Epithelial cell of prostate (primary cell): ENCODE measurements around the gene SMPD3.
A peak's percentile ranks its signal among the peaks of the same experiment; 100 is the strongest.

ENCODE experiments used
- DNase-seq: peaks from one replicate; pipeline ENCODE4 v3.0.0-alpha.2; 2011; ENCODE audit warnings: low read depth, low spot score
- H3K27ac ChIP-seq: fragments of 450-650 bp; 2 replicates; pipeline ENCODE4 v1.5.1; 2017; ENCODE audit warnings: mild to moderate bottlenecking

SMPD3 gene

DNA sequence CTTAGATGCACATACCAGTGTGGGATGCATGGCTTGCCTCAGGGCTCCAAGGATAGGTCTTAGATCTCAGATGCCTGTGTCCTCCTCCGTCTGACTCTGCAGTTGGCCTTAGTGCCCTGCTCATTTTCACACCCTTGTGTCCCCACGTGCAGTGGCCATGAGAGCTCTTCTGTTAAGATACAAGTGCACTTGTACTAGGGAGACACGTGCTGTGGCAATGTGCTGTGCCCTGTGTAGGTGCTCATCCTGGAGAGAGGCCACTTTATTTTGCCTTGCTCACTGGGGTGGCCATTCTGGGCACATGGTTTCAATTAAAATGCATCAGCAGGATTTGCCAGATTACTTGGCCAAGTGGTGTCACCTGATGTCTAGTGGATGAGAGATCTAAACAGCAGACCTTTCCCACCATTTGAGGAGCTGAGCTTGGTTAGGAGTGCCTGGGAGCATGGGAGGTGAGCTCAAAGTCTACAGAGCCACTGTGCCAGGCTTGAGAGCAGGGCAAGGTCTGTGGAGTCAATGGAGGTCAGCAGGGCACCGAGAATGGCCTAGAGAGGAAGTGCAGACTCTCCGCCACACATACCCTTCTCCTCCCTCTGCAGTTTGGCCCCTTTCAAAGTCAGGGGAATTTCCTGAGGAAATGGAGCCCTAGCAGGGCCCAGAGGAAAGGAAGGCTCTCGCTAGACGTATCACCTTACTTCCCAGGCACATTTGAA lies 25.2 kb upstream of the SMPD3 start:
- DNase-seq: no peak

DNA sequence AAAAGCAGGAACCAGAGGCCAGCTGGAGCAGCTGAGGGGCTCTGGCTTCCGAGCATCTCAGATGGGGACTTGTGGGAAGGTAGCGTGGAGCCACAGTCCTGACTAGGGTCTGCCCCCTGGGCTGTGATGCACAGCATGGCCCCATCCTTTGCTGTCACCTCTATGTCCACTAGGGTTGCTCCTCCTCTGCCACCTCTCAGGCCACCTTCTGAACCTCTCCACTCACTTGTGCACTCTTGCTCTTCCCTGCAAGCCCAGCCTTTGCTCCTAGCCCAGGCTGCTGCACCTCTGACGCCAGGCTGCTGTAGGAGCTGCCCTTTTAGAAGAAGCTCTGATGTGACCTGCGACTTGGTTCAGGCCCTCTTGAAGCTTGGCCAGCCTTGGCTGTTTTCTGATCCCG lies 24.3 kb upstream of the SMPD3 start:
- DNase-seq: no peak
- H3K27ac ChIP-seq: no peak overlapping the region

More for the DNA sequence above, 25.2 kb upstream of the SMPD3 start:
- H3K27ac ChIP-seq: no peak overlapping the region

DNA sequence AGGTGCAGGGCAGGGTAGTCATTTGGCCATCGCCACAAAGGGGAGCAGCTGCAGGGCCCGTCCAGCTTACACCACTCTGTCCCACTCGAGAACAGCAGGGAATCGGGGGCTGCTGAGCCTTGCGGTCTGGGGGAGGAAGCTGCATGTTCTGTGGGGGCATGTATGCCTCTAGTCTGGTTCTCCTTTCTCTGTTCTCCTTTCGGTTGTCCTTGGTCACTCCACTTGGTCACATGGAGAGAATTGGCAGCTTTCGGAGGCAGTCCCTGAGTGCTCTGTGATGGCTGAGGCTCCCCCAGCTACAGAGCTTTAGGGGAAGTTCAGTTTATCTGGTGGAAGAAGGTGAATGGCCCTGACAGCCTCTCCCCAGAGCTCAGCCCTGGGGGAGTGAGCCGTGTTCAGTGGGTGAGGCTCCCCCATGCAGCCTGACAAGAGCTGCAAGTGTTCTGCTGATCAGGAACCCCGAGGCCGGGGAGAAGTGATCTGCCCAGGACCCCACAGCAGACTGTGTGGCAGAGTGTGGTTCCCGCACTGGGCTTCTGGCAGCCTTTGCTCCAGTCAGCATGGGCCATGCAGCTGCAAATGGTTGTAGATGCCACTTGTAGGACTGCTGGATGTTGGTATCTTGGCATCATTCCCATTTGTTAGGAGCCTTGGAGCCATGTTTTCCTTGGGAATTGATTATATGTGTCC lies 22.3 kb upstream of the SMPD3 start:
- DNase-seq: no peak
- H3K27ac ChIP-seq: no peak overlapping the region

DNA sequence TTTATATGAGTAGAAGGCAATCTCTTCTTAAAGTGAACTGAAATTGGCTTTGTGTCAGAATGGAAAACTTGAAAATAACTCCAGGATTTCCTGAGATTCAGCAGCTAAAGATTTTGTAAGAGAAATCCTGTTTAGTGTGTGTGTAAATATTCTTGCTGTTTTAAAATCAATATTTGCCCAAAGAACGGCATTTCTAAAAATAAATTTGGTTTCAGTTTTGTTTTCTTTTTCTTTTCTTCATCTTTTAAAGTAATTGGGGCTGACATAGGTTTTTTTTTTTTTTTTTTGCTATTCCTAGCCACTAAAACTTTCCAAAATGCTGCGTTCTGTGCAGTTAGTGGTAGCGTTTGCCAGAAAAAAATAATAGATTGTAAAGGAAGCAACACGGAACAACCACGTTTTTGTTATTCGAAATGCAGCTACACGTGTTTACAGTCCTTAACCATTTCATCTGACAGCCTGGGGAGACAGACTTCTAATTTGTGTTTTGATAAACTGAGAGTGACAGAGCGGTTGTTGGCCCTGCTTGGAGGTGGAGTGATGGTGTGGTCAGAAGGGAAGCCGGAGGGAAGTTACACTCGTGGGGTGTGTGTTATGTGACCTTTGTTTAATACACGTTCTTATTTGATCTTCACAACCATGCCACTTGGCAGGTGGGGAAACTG lies 21.6 kb upstream of the SMPD3 start:
- DNase-seq: no peak
- no peak overlapping the region for H3K27ac ChIP-seq

DNA sequence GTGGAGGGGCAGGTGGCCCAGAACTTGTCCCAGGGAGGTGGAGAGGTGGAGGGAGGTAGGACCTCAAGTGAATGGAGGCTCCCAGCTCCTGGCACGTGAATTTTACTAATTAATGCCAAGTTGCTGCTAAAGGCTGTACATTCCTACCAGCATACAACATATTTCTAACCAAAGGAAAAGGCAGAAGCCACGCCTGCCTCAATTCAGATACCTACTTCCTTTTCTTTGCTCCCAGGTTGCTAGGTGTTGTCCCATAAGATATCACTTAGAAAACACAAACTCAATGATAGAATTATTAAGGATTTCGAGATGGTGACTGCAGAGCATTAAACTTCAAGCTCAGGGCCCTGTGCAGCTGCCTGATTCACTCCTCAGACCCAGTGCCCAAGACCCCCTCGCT lies 20.5 kb upstream of the SMPD3 start:
- DNase-seq: no peak
- no peak overlapping the region for H3K27ac ChIP-seq

DNA sequence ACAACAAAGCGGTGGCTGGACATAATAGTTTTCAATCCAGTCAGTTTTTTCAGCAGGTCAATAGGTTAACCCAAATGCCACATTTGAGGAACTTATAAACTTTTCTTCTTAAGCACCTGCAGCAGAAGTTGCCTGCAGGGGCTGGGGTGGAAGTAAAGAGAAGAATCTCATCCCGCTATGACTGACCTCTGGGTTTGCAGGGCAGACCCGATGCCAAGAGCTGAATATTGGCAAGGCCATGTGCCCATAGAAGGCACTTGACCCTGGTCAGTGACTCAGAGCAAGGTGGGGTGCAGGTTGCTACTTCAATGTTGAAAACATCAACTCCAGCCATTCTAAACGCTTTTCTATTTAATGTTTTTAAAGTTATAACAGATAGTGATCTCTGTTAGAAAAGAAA lies 17.9 kb upstream of the SMPD3 start:
- no peak overlapping the region for H3K27ac ChIP-seq
- no peak for DNase-seq

DNA sequence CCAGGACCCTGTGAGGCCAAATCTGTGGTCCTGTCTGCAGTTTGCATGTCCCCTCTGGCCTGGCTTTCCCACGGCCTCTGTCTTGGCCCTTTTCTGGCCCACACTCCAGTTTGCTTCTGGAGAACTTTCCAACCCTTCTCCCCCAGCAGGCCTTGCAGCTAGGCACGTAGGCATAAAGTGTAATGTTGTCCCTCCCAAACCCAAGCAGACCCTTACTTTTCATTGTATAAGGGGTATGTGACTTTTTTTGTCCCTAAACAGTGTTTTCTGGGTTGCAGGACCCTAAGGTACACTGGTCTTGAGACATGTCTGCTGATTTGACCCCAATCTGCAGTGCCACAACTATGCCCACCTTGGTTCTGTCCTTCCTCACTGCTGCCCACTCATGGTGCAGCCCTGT lies 15.6 kb upstream of the SMPD3 start:
- DNase-seq: no peak
- H3K27ac ChIP-seq: no peak overlapping the region

DNA sequence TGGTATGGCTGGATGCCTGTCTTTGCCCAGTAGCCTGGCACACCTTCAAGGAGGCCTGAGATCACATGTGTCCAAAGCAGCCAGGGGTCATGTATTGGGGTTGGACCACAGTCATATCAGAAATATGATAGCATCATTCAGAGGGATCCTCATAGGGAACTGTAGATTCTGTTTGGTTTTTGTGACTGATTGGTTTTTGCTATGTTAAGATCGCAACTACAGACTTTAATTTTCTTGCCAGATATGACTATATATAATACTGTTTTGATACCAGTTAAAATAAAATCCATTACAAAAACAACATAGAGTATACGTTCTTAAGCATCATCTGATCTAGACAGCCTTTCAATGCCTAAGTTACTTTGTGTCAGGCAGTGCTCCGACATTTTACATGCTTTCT lies 11.8 kb upstream of the SMPD3 start:
- DNase-seq: no peak
- H3K27ac ChIP-seq: no peak overlapping the region

DNA sequence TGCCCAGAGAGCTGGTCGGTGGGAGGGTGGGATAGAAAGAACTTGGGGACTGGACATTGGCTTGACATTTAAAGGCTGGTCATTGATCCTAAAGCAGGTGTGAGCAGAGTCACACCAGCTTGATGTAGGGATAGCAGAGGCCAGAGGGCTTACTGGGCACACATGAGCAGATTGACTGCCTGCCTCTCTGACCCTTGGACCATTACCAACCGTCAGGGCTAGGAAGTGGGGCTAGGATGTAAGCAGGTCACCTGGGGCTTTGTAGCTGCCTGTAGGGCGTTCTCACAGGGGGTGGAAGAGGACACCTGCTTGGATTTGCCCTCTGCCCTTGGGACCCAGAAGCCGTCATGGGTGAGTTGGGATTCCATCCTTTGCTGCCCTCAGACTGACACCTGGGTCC lies 11.1 kb upstream of the SMPD3 start:
- no peak overlapping the region for H3K27ac ChIP-seq
- no peak for DNase-seq

DNA sequence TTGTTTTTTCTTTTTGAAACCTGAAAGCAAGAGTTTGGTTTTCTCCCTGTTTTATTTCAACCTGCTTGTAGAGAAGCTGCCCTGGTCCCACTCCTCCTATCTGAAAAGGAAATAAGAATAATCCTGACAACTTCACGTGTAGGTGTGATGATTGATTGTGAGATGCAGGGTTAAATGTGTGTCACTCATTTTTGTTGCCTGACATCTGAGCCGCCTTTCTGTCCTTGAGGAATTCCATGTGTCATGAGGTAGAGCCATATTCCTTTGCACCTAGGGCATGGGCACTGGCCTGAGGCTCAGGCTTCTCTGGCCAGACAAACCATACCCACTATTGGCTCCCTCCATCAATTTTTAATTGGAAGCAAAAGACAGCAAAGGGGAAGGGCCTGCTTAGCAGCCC lies 10.2 kb upstream of the SMPD3 start:
- no peak for DNase-seq
- no peak overlapping the region for H3K27ac ChIP-seq

DNA sequence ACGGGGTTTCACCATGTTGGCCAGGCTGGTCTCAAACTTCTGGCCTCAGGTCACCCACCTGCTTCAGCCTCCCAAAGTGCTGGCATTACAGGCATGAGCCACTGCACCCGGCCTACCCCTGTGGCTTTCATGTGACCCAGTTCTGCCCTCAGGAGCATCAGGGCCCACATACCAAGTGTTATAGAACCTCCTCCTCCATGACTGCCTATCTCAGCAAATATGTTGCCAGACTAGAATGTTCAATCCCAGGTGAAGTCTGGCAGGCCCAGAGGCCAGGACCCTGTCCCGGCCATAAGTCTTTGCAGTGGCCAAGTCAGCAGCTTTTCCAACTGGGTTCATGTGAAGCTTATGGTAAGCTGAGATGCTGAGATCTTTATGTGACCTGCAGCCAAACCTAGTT lies 9.8 kb upstream of the SMPD3 start:
- DNase-seq: no peak
- no peak overlapping the region for H3K27ac ChIP-seq

DNA sequence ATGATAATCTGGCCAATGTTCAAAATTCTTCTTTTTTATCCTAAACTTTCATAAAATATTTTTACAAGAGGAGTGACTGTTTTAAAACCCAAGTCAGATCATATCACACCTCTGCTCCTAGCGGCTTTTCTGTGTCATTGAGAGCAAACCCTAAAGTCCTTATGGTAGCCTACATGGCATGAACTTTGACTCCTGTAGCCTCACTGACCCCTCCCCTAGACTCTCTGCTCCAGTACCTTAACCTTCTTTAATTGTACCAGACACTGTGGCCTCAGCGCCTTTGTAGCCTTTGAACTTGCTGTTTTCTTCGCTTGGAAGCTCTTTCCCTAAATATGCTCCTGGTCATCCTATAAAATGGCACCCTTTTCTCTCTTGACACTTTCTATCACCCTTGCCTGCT lies 7.3 kb upstream of the SMPD3 start:
- no peak overlapping the region for H3K27ac ChIP-seq
- DNase-seq: no peak

DNA sequence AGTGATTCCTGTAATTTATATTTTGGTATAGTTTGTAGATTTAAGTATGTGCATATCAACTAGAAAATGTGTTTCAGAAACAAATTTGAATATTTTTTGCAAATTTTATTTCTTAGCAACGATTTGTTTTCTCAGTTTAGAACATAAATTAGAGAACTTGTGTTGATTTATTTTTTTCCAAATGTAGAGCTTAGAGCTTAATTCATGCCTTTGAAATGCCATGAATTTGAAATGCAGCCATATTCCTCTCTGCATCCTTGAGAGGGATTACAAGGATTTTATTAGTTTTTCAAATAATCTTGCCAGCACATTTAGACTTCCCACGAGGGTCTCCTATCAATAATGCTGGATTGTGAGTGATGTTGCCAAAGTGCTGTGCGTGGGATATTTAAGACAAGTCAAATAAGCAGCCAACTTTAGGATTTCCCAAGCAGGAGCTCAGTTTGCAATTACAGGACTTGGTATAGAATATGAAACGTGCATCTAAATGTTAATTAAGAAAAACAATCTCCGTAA lies 6.7 kb upstream of the SMPD3 start:
- H3K27ac ChIP-seq: no peak overlapping the region
- no peak for DNase-seq

DNA sequence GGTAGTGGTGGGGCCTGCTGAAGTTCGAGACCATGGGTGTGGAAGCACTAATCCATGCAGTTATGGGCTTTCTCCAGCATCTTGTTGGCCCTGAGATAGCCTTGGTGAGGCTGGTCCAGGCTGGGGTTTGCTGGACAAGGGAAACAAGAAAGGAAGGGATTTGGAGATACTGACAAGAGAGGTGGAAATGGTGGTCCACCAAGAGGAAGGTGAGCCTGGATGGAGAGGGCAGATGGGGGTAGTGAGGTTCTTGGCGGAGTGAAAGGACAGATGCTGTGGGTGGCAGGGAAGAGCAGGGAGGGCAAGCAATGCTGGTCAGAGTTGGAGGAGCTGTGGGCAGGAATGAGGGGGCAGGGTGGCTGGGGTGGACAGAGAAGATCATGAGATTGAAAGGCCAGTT lies 5.5 kb upstream of the SMPD3 start:
- no peak overlapping the region for H3K27ac ChIP-seq
- DNase-seq: no peak

DNA sequence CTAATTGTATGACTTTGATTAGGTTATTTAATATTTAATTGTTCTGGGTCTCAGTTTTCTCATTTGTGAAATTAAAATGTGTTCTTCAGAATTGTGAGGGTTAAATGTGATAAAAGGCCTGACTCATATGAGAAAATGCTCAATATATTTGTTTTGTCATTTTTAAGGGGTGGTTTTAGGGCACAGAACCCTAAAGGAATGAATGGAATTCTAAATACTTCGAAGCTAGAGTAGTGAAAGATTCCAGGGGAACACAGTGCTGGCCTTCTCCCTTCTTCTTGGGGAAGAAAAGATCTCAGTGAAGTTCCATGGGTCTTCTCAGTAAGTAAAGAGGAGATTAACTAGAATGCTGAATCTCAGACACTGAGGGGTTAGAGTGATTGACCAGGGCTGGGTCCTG lies 3.9 kb upstream of the SMPD3 start:
- DNase-seq: no peak
- H3K27ac ChIP-seq: no peak overlapping the region

DNA sequence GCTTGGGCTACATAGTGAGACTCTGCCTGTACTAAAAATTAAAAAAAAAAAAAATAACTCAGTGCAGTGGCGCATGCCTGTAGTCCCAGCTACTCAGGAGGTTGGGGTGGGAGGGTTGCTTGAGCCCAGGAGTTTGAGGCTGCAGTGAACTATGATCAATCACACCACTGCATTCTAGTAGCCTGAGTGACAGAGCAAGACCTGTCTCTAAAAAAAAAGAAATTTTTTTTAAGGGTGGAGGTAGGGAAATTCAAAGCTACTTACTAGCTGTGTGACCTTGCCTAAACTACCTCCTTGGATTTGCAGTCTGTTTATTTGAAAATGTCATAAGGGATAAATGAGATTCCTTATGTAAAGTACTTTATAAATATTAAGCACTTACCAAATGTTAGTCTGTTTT lies 3.4 kb upstream of the SMPD3 start:
- no peak overlapping the region for H3K27ac ChIP-seq
- DNase-seq: no peak

DNA sequence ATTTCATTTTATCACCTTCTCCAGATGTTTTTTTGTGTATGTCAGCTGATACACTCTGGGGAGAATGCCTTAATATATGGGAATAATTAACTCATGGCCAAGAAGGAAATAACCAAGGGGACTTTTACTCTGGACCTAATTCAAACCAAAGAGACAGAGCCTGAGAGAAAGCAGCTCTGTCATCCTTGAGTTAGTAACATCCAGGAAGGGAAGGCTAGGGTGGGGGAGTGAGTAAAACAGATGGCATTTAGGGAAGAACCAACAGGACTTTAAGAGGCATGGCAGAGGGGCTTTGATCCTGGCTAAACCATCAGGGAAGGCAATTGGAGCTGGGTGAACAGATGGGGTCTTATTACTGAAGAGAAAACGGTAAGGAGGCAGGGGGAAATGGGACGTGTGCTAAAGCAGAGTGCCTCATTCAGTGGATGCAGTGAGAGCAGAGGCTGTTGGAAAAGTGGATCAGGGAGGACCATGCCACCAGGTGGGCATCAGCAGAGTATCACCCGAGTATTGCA lies 2.5 kb upstream of the SMPD3 start:
- no peak for DNase-seq
- peak overlapping the region; percentile 3 for H3K27ac ChIP-seq

DNA sequence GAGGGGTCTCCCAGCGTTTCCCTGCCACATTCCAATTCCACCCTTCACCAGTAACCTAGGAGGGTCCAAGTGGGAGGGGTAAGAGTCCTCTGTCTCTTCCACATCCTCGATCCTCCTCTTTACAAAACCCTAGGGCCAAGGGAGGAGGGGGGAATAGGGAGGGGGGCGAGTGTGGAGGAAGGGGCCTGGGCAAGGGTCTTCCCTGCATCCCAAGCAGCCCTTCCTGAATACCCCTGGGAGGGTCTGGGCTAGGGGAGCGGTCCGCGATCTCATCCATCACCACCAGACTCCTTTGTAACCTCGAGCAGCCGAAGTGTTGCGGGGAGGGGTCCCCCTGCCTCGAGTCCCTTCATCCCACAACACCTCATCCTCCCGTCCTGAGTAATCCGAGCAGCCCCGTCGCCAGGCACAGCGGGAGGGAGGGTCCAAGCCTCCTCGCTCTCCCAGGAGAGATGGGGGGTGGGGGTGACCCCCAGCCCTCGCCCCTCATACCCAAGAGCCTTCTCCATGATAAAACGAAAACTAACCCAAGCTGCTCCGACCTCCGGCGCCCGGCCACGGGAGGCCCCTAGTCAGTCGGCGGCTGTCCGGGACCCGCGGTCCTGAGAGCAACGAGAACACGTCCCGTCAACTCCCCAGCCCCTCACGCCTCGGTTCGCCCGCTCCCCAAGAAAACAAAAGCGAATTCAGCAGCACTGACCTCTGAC lies 502 bp downstream of the SMPD3 start:
- no peak for DNase-seq
- H3K27ac ChIP-seq: no peak overlapping the region

DNA sequence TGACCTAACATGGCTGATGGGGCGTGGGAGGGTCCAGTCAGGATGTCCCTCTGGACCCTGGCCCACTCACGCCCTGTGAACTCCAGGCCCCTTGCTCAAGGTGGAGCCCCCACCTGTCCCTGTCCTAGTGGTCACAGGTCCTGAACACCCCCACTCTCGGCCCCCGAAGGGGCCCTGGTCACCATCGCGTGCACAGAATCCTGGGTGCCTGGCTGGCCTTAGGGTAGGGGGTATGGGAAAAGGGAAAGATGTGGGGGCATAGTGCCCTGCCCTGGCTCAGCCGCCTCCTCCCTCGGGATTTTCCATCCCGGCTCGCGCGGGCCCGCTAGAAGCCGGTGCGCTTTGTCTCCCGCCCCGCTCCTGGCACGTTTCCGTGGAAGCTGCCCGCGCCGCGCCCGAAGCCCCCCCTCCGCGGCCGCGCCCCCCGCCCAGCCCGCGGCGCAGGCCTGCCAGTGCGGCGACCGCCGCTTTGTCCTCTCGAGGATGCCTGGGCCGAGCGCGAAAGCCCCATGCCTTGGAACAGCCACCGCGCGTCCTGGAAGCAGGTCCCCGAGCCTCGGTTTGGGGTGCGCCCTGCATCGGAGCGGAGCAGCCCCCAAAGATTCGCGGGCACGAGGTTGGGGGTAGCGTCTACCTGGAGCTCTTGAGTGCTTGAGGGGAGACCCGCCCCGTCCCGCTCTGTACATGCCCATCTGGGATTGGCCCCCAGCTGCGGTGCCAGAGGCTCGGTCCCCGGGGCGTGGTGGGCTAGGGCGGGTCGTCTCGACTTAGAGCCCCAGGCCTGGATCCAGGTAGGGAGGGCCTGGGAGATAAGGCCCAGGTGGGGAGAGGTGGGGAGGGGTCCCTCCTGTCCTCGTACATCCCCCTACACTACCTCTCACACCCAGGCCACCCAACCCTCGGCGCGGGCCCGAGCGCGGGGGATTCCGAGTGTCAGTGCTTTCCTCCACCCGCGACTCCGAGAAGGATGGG lies 1.3 kb downstream of the SMPD3 start:
- DNase-seq: no peak
- H3K27ac ChIP-seq: no peak overlapping the region

DNA sequence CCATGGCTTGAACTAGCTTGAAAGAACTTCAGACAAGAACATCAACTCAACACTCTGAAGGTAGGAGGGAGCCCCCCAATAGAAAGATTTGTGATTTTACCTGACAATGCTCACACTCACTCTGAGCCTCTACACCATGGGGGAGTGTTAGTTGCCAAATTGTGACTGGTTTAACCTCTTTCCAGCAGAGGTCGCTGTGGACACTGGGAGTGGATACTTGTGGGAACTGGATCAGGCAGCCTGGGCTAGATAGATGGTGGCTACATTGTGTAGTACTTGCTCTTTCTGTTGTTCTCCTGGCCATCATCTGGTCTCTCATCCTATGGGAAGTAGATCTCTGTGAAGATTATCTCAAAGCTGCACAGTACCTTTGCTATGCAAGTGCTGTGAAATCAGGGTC lies 2.9 kb downstream of the SMPD3 start:
- DNase-seq: no peak
- H3K27ac ChIP-seq: no peak overlapping the region
